ENCODE results near the gene F7.

DNA sequence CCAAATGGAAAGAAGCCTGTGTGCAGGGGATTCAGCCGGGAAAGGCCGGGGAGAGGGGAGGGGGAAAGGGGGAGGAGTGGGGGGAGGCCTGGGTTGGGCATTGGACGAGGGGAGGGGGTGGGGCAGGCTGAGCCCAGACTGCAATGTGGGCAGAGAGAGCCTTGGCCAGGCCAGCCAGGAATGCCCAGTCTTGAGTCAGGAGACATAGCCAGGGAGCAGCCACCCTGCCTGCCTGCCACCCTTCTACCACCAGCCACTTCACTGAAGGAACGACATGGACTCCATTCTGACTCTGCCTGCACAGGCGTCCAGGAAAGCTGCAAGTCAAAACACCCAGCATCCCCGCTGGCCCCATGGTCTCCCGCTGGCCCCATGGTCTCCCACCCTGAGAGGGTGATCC, 53.4 kb downstream of the F7 start:
- TF ChIP-seq CTBP1 (IDR thresholded peaks at IDR 0.05; ENCODE audit: borderline replicate concordance), result no peak
- no peak for TF ChIP-seq SUZ12 (IDR thresholded peaks at IDR 0.05)
- TF ChIP-seq HDGF (IDR thresholded peaks at IDR 0.05; ENCODE audit: borderline replicate concordance), result no peak
- no peak for TF ChIP-seq FOXK2 (IDR thresholded peaks at IDR 0.05)

All from HEK293T (cell line).